ENCODE data around the gene ZNF213.
"Not testable (repeated sequence)": the region's sequence is repeated elsewhere in the genome, so short reads cannot be mapped to it uniquely, and the experiment has no call there.

The ZNF213 gene

DNA sequence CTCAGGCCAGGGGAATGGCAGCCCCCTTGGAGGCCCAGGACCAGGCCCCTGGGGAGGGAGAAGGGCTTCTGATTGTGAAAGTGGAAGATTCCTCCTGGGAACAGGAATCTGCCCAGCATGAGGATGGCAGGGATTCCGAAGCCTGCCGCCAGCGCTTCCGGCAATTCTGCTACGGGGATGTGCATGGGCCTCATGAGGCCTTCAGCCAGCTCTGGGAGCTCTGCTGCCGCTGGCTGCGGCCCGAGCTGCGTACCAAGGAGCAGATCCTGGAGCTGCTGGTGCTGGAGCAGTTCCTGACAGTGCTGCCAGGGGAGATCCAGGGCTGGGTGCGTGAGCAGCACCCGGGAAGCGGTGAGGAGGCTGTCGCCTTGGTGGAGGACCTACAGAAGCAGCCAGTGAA lies 2.4 kb downstream of the ZNF213 start:
- TF ChIP-seq, protein P1, sequence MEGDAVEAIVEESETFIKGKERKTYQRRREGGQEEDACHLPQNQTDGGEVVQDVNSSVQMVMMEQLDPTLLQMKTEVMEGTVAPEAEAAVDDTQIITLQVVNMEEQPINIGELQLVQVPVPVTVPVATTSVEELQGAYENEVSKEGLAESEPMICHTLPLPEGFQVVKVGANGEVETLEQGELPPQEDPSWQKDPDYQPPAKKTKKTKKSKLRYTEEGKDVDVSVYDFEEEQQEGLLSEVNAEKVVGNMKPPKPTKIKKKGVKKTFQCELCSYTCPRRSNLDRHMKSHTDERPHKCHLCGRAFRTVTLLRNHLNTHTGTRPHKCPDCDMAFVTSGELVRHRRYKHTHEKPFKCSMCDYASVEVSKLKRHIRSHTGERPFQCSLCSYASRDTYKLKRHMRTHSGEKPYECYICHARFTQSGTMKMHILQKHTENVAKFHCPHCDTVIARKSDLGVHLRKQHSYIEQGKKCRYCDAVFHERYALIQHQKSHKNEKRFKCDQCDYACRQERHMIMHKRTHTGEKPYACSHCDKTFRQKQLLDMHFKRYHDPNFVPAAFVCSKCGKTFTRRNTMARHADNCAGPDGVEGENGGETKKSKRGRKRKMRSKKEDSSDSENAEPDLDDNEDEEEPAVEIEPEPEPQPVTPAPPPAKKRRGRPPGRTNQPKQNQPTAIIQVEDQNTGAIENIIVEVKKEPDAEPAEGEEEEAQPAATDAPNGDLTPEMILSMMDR (IDR thresholded peaks at IDR 0.05; ENCODE audit: low read depth, low read length): no peak

DNA sequence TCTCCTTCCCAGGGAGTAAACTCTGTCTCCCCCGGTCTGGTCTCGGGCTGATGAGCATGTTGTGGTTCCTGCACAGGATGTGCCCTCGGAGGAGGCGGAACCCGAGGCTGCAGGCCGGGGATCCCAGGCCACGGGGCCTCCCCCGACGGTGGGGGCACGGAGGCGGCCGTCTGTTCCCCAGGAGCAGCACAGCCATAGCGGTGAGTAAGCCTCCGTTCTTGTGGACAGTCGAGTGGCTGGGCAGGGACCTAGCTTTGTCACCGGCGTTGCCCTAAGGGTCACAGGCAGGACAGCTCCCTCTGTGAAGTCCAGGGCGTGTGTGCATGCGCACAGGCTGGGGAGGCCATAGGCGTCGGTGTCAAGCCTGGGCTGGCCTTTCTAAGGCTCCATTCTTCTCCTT lies 3.5 kb downstream of the ZNF213 start:
- no peak for DNase-seq (ENCODE audit: extremely low read depth, low read depth)
- TF ChIP-seq, protein P1 (IDR thresholded peaks at IDR 0.05; ENCODE audit: low read depth, low read length): no peak

More for the DNA sequence above, 2.4 kb downstream of the ZNF213 start:
- no peak for DNase-seq (ENCODE audit: extremely low read depth, low read depth)

DNA sequence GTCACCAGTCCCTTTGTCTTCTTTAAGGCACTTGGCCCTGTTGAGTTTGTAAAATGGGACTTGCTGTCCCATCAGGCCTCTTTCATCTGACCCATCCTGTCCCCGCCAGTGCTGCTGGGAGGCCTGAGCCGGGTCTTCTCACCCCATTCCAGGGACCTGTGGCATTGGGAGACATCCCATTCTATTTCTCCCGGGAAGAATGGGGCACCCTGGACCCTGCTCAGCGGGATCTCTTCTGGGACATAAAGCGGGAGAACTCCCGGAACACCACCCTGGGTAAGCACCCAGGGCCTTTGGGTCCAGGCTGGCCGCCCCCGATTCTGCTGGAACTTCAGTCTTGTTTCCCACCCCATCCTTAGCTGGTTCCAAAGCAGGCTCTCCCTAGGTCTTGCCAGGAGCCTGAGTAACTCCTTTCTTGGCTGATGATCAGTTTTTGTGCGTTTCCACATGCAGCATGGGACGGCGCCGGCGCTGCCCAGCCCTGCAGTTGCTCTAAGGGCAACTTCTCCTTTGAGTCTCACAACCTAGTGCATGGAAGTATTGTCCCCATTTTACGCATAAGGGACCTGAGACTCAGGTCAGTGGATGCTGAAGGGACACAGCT lies 4.1 kb downstream of the ZNF213 start:
- DNase-seq (ENCODE audit: extremely low read depth, low read depth): no peak
- TF ChIP-seq, protein P1 (IDR thresholded peaks at IDR 0.05; ENCODE audit: low read depth, low read length): no peak

- DNase-seq (ENCODE audit: extremely low read depth, low read depth): not testable (repeated sequence)
Measured at GRCh38 chr16:3139561-3139960, 4.7 kb downstream of the ZNF213 start.

- TF ChIP-seq, protein P1 (IDR thresholded peaks at IDR 0.05; ENCODE audit: low read depth, low read length): no peak
- no peak for DNase-seq (ENCODE audit: extremely low read depth, low read depth)
Measured at GRCh38 chr16:3140603-3141427, 6.0 kb downstream of the ZNF213 start.

DNA sequence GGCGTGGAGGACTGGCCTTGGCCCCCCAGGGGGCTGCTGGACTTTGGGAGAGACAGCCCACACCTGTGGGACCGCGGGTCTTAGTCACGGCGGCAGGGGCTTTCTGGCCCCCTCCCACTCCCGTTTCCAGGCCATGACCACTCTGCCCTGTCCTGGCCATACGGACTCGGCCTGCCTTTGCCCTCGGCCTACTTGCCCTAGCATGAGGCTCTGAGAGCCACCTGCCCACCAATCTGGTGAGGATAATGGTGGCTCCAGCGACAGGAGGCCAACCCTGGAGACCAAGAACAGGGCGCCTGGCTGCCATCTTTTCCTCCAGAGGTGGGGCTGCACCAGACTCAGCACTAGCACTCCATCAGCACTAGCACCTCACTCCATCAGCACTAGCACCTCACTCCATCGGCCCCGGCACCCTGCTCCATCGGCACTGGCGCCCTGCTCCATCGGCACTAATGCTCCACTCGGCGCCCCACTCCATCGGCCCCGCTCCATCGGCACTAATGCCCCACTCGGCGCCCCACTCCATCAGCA lies 7.0 kb downstream of the ZNF213 start:
- no peak for DNase-seq (ENCODE audit: extremely low read depth, low read depth)
- TF ChIP-seq, protein P1 (IDR thresholded peaks at IDR 0.05; ENCODE audit: low read depth, low read length): no peak

GRCh38 chr16:3142327-3142726 lies 7.5 kb downstream of the ZNF213 start:
- no peak for DNase-seq (ENCODE audit: extremely low read depth, low read depth)
- TF ChIP-seq, protein P1 (IDR thresholded peaks at IDR 0.05; ENCODE audit: low read depth, low read length): no peak
